Liver (tissue), 9 donors: Measurements from ENCODE around the gene TRDMT1. TPM values are rescaled to one million over a fixed set of nuclear protein-coding genes. Genes with fewer than 3 reads are reported as not detected.

ENCODE experiments used
- DNase-seq: peaks from one replicate; pipeline ENCODE4 v3.0.0-alpha.2; 2017; ENCODE audit warnings: low spot score
- H3K27ac ChIP-seq, 2 donors: one replicate each; pipeline ENCODE4 v1.7.0; 2013; ENCODE audit warnings: inconsistent platforms in 2 of 2, low read length in 2 of 2, control low read depth in 1 of 2, low read depth in 1 of 2, mild to moderate bottlenecking in 1 of 2
- H3K27me3 ChIP-seq, 4 donors: one replicate each; pipeline versions ENCODE4 v1.6.1 to v1.7.0; 2013; ENCODE audit warnings: low read length in 3 of 4, inconsistent platforms in 1 of 4, mild to moderate bottlenecking in 1 of 4, moderate library complexity in 1 of 4; ENCODE audit not compliant: control insufficient read depth in 4 of 4, insufficient read depth in 4 of 4
- H3K36me3 ChIP-seq, 4 donors: one replicate each; pipeline versions ENCODE4 v1.6.1 to v1.7.0; 2013; ENCODE audit warnings: low read length in 3 of 4, mild to moderate bottlenecking in 3 of 4, low read depth in 1 of 4, moderate library complexity in 1 of 4; ENCODE audit not compliant: control insufficient read depth in 4 of 4, insufficient read depth in 3 of 4
- H3K4me1 ChIP-seq, 4 donors: one replicate each; pipeline versions ENCODE4 v1.6.1 to v1.7.0; 2013; ENCODE audit warnings: low read length in 3 of 4, mild to moderate bottlenecking in 3 of 4, moderate library complexity in 1 of 4; ENCODE audit not compliant: control insufficient read depth in 4 of 4, insufficient read depth in 4 of 4
- H3K4me3 ChIP-seq, 3 donors: one replicate each; pipeline versions ENCODE4 v1.6.1 to v1.7.0; 2013; ENCODE audit warnings: low read length in 3 of 3, control low read depth in 1 of 3, low read depth in 1 of 3, mild to moderate bottlenecking in 1 of 3
- H3K9ac ChIP-seq, 2 donors: one replicate each; pipeline ENCODE4 v1.7.0; 2013; ENCODE audit warnings: low read length in 2 of 2, mild to moderate bottlenecking in 2 of 2, moderate library complexity in 2 of 2, control low read depth in 1 of 2, low read depth in 1 of 2
- H3K9me3 ChIP-seq, 4 donors: one replicate each; pipeline versions ENCODE4 v1.6.1 to v1.7.0; 2013; ENCODE audit warnings: low read length in 3 of 4; ENCODE audit not compliant: control insufficient read depth in 4 of 4
- EGR1 ChIP-seq, 2 donors: IDR thresholded peaks; 2 replicates each; pipeline ENCODE4 v1.6.1; 2016 to 2018; ENCODE audit warnings: antibody characterized with exemption in 2 of 2, low read depth in 2 of 2
- FOXA1 ChIP-seq: IDR thresholded peaks from 2 replicates; pipeline ENCODE4 v1.6.1; 2016; ENCODE audit warnings: antibody characterized with exemption
- FOXA2 ChIP-seq: IDR thresholded peaks from 2 replicates; pipeline ENCODE4 v1.6.1; 2016; ENCODE audit warnings: antibody characterized with exemption
- GABPA ChIP-seq, 2 donors: IDR thresholded peaks in 1 of 2; conservative IDR thresholded peaks in 1 of 2; 2 replicates each; pipeline ENCODE4 v1.6.1; 2016; ENCODE audit warnings: antibody characterized with exemption in 2 of 2, mild to moderate bottlenecking in 1 of 2, moderate library complexity in 1 of 2
- HNF4A ChIP-seq, 2 donors: conservative IDR thresholded peaks; 2 replicates each; pipeline ENCODE4 v1.6.1; 2016; ENCODE audit warnings: antibody characterized with exemption in 2 of 2, mild to moderate bottlenecking in 2 of 2
- HNF4G ChIP-seq: IDR thresholded peaks from 2 replicates; pipeline ENCODE4 v1.6.1; 2016; ENCODE audit warnings: antibody characterized with exemption
- JUND ChIP-seq, 2 donors: IDR thresholded peaks; 2 replicates each; pipeline ENCODE4 v1.6.1; 2016; ENCODE audit warnings: antibody characterized with exemption in 2 of 2
- NR2F2 ChIP-seq: IDR thresholded peaks from 2 replicates; pipeline ENCODE4 v1.6.1; 2016; ENCODE audit warnings: antibody characterized with exemption
- RAD21 ChIP-seq, 2 donors: IDR thresholded peaks; 2 replicates each; pipeline ENCODE4 v1.6.1; 2016; ENCODE audit warnings: antibody characterized with exemption in 2 of 2, mild to moderate bottlenecking in 2 of 2
- RXRA ChIP-seq, 2 donors: IDR thresholded peaks; 2 replicates each; pipeline ENCODE4 v1.6.1; 2017 to 2018; ENCODE audit warnings: antibody characterized with exemption in 2 of 2, mild to moderate bottlenecking in 1 of 2
- SP1 ChIP-seq: IDR thresholded peaks from 2 replicates; pipeline ENCODE4 v1.6.1; 2018; ENCODE audit warnings: antibody characterized with exemption, mild to moderate bottlenecking
- TAF1 ChIP-seq: conservative IDR thresholded peaks from 2 replicates; pipeline ENCODE4 v1.6.1; 2016; ENCODE audit warnings: antibody characterized with exemption, mild to moderate bottlenecking
- YY1 ChIP-seq: IDR thresholded peaks from 2 replicates; pipeline ENCODE4 v1.6.1; 2016; ENCODE audit warnings: antibody characterized with exemption, mild to moderate bottlenecking
- WGBS: extraction: QIAGEN DNeasy Blood & Tissue Kit; methylation state at CpG from one replicate; pipeline ENCODE4 v1.1.7; 2013; 5-methylcytosine and 5-hydroxymethylcytosine counted together
- polyA plus RNA-seq, 2 donors: library from polyadenylated mRNA; stranded (reverse) in 1 of 2; unstranded in 1 of 2; fragments of 200-250 nt in 1 of 2; fragments of >200 nt in 1 of 2; fragmentation: Nextera tagmentation in 1 of 2; extraction: Ambion mirVana in 1 of 2; gene quantifications; one replicate each; pipeline versions ENCODE4 v1.2.1 to v1.2.3, GENCODE V29; 2013 to 2015
- total RNA-seq, 2 donors: library from RNA; depleted of rRNA; stranded (reverse); fragments of >200 nt; gene quantifications; one replicate each; pipeline ENCODE4 v1.2.3, GENCODE V29; 2014
- TF ChIP-seq, protein P1 (sequence below): IDR thresholded peaks from 2 replicates; pipeline ENCODE4 v1.6.1; 2016; ENCODE audit warnings: antibody characterized with exemption, mild to moderate bottlenecking
- TF ChIP-seq, protein P2 (sequence below): IDR thresholded peaks from 2 replicates; pipeline ENCODE4 v1.6.1; 2016; ENCODE audit warnings: antibody characterized with exemption
- TF ChIP-seq, protein P3 (sequence below): IDR thresholded peaks from 2 replicates; pipeline ENCODE4 v1.6.1; 2016; ENCODE audit warnings: antibody characterized with exemption
- TF ChIP-seq, protein P4 (sequence below): IDR thresholded peaks from 2 replicates; pipeline ENCODE4 v1.6.1; 2016; ENCODE audit warnings: antibody characterized with exemption
- TF ChIP-seq, protein P5 (sequence below): fragments of 150-350 bp; IDR thresholded peaks from 2 replicates; pipeline ENCODE4 v1.5.1; 2017; ENCODE audit warnings: improper control_type of control experiment, low read depth, low read length; ENCODE audit not compliant: missing input control
- donor health status: healthy.
- donor health status: healthy.
- donor health status: healthy.
- donor health status: healthy.
- donor health status: healthy.

The TRDMT1 gene
- total and polyA plus RNA-seq, 4 donors = 0.38 to 2.4 (median 1.1) TPM

DNA sequence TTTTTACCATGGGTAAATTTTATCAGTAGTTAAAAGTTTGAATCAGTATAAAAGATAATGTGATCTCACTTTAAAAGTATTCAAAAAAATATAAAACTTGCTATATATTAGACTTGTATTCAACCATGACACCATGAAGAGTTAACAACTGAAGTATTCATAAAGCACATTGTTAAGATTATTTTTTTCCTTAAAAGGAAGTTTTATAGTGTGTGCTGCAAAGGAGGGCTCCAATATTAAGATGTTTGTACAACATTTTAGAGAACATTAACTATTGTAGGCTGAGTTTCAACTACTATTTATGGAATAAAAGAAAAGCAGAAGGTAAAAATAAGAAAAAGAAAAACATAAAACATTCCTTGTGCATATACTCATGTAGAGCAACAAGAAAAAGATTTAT lies 47.4 kb downstream of the TRDMT1 start (continued):
- TF ChIP-seq, protein P1, sequence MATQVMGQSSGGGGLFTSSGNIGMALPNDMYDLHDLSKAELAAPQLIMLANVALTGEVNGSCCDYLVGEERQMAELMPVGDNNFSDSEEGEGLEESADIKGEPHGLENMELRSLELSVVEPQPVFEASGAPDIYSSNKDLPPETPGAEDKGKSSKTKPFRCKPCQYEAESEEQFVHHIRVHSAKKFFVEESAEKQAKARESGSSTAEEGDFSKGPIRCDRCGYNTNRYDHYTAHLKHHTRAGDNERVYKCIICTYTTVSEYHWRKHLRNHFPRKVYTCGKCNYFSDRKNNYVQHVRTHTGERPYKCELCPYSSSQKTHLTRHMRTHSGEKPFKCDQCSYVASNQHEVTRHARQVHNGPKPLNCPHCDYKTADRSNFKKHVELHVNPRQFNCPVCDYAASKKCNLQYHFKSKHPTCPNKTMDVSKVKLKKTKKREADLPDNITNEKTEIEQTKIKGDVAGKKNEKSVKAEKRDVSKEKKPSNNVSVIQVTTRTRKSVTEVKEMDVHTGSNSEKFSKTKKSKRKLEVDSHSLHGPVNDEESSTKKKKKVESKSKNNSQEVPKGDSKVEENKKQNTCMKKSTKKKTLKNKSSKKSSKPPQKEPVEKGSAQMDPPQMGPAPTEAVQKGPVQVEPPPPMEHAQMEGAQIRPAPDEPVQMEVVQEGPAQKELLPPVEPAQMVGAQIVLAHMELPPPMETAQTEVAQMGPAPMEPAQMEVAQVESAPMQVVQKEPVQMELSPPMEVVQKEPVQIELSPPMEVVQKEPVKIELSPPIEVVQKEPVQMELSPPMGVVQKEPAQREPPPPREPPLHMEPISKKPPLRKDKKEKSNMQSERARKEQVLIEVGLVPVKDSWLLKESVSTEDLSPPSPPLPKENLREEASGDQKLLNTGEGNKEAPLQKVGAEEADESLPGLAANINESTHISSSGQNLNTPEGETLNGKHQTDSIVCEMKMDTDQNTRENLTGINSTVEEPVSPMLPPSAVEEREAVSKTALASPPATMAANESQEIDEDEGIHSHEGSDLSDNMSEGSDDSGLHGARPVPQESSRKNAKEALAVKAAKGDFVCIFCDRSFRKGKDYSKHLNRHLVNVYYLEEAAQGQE = no peak
- no peak for TF ChIP-seq FOXA2
- no peak for TF ChIP-seq FOXA1

DNA sequence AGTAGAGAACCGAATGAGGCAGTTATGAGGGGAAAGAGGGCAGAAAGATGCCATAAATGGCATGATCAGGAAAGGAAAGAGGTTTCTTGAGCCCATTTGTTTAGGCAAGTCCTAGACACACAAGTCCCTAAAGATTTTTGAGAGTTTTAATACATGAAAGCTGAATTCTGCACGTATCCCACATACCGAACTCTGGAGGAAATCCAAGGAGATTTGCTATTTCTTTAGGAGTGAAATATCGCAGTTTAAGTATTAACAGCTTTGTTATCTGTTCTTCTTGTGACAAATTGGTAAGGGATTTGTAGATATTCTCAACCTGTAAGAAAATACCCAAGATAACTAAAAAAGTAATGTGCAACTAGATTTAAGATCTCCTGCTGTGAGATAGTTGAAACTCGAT lies 48.2 kb downstream of the TRDMT1 start:
- Histone ChIP-seq H3K36me3 (no peaks in the 10 kb centered on the region), H3K27me3 (no peaks in the 10 kb centered on the region), H3K9ac (no peak overlapping the region), H3K9me3 (no peaks in the 10 kb centered on the region), H3K27ac (no peak overlapping the region), H3K4me1 (no peaks in the 10 kb centered on the region), H3K4me3 (no peak overlapping the region)
- WGBS = 89% methylated on average over 5 of the region's 5 CpGs
- no peak for TF ChIP-seq NR2F2
- DNase-seq = no peak

DNA sequence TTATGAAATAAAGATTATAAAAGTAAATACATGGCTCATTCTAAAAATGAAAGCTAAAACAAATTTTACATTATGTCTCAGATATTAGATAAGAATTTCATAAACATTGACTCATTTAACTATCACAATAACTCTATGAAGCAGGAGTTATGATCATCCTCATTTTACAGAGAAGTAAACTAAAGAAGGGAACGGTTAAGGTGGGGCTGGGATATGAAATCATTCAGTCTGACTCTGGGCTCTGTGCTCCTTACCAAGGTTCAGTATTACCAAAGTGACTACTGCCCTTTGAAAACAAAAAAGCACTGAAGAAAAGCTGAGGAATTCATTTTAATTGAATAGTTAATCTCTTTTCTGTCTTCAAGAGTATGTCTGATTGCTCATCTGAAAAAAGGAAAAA lies 49.8 kb downstream of the TRDMT1 start:
- H3K27me3 ChIP-seq = no peaks in the 10 kb centered on the region
- H3K9ac ChIP-seq = no peak overlapping the region
- WGBS = 78% methylated on average over 1 of the region's 1 CpG
- H3K4me3 ChIP-seq = no peak overlapping the region
- H3K4me1 ChIP-seq = no peaks in the 10 kb centered on the region
- TF ChIP-seq, protein P1 = no peak
- TF ChIP-seq, protein P2, sequence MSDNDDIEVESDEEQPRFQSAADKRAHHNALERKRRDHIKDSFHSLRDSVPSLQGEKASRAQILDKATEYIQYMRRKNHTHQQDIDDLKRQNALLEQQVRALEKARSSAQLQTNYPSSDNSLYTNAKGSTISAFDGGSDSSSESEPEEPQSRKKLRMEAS = no peak
- TF ChIP-seq TAF1 = no peak
- TF ChIP-seq FOXA2 = no peak
- TF ChIP-seq RXRA (IDR thresholded peaks at IDR 0.05) = no peak
- no peak for TF ChIP-seq GABPA (IDR thresholded peaks at IDR 0.05 in 1 of 2, conservative IDR thresholded peaks at IDR 0.05 in 1 of 2)
- TF ChIP-seq, protein P3, sequence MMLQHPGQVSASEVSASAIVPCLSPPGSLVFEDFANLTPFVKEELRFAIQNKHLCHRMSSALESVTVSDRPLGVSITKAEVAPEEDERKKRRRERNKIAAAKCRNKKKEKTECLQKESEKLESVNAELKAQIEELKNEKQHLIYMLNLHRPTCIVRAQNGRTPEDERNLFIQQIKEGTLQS = no peak
- no peak for TF ChIP-seq RAD21 (IDR thresholded peaks at IDR 0.05)
- no peak for TF ChIP-seq JUND (IDR thresholded peaks at IDR 0.05)
- TF ChIP-seq NR2F2 = no peak
- TF ChIP-seq, protein P4, sequence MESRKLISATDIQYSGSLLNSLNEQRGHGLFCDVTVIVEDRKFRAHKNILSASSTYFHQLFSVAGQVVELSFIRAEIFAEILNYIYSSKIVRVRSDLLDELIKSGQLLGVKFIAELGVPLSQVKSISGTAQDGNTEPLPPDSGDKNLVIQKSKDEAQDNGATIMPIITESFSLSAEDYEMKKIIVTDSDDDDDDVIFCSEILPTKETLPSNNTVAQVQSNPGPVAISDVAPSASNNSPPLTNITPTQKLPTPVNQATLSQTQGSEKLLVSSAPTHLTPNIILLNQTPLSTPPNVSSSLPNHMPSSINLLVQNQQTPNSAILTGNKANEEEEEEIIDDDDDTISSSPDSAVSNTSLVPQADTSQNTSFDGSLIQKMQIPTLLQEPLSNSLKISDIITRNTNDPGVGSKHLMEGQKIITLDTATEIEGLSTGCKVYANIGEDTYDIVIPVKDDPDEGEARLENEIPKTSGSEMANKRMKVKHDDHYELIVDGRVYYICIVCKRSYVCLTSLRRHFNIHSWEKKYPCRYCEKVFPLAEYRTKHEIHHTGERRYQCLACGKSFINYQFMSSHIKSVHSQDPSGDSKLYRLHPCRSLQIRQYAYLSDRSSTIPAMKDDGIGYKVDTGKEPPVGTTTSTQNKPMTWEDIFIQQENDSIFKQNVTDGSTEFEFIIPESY = no peak
- TF ChIP-seq HNF4A (conservative IDR thresholded peaks at IDR 0.05) = no peak
- TF ChIP-seq, protein P5, sequence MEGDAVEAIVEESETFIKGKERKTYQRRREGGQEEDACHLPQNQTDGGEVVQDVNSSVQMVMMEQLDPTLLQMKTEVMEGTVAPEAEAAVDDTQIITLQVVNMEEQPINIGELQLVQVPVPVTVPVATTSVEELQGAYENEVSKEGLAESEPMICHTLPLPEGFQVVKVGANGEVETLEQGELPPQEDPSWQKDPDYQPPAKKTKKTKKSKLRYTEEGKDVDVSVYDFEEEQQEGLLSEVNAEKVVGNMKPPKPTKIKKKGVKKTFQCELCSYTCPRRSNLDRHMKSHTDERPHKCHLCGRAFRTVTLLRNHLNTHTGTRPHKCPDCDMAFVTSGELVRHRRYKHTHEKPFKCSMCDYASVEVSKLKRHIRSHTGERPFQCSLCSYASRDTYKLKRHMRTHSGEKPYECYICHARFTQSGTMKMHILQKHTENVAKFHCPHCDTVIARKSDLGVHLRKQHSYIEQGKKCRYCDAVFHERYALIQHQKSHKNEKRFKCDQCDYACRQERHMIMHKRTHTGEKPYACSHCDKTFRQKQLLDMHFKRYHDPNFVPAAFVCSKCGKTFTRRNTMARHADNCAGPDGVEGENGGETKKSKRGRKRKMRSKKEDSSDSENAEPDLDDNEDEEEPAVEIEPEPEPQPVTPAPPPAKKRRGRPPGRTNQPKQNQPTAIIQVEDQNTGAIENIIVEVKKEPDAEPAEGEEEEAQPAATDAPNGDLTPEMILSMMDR = no peak
- no peak for TF ChIP-seq FOXA1
- no peak for TF ChIP-seq HNF4G
- TF ChIP-seq EGR1 (IDR thresholded peaks at IDR 0.05; ENCODE audit: low read depth in 2 of 2) = no peak
- no peak for TF ChIP-seq YY1
- no peak for TF ChIP-seq SP1
- H3K9me3 ChIP-seq = no peaks in the 10 kb centered on the region
- H3K27ac ChIP-seq = no peak overlapping the region
- H3K36me3 ChIP-seq = no peaks in the 10 kb centered on the region
- DNase-seq = no peak
